ENCODE data around the gene PON3. TPM values are rescaled to one million over a fixed set of nuclear protein-coding genes. Genes with fewer than 3 reads are reported as not detected.
A peak's percentile ranks its signal among the peaks of the same experiment; 100 is the strongest.

Gene PON3
- total and polyA plus RNA-seq, 2 of the 13 experiments (the other 11 are each of a cell fraction or from before 2014, with no cell fraction given), result 23.6 to 37.8 TPM

- TF ChIP-seq PRDM4 (CRISPR knock-in tag; IDR thresholded peaks at IDR 0.05; ENCODE audit: borderline replicate concordance) (no peak), HOXA3 (CRISPR knock-in tag; IDR thresholded peaks at IDR 0.05) (peak; percentile 63), SMAD9 (CRISPR knock-in tag; IDR thresholded peaks at IDR 0.05) (no peak), ZNF205 (CRISPR knock-in tag; IDR thresholded peaks at IDR 0.05) (peak; percentile 41; the same call in 1 of the 2 replicates), EZH2 (conservative IDR thresholded peaks at IDR 0.05; ENCODE audit: low read depth, low read length) (no peak), HNRNPLL (IDR thresholded peaks at IDR 0.05; ENCODE audit: low read depth, low read length, poor library complexity, severe bottlenecking) (peak; percentile 80), KLF12 (CRISPR knock-in tag; IDR thresholded peaks at IDR 0.05; ENCODE audit: borderline replicate concordance) (no peak; the same call in 1 of the 2 replicates), KDM5A (IDR thresholded peaks at IDR 0.05; ENCODE audit: borderline replicate concordance, low read length) (peak; percentile 49; the same call in 1 of the 2 replicates), ELF3 (CRISPR knock-in tag; IDR thresholded peaks at IDR 0.05) (peak; percentile 19; the same call in 1 of the 2 replicates), HNRNPL (IDR thresholded peaks at IDR 0.05; ENCODE audit: low read depth, low read length) (no peak), HCFC1 (IDR thresholded peaks at IDR 0.05; ENCODE audit: low read depth, low read length) (no peak), ZNF512B (CRISPR knock-in tag; IDR thresholded peaks at IDR 0.05; ENCODE audit: borderline replicate concordance) (no peak), SKI (IDR thresholded peaks at IDR 0.05; ENCODE audit: partially characterized antibody) (peak; percentile 42), KLF11 (CRISPR knock-in tag; IDR thresholded peaks at IDR 0.05) (0 out of 2 replicates have a peak, but pooled peaks have one; percentile 17), JUNB (CRISPR knock-in tag; IDR thresholded peaks at IDR 0.05; ENCODE audit: borderline replicate concordance) (no peak), HNRNPUL1 (IDR thresholded peaks at IDR 0.05; ENCODE audit: low read depth, low read length) (no peak)
- TF ChIP-seq, protein P1, sequence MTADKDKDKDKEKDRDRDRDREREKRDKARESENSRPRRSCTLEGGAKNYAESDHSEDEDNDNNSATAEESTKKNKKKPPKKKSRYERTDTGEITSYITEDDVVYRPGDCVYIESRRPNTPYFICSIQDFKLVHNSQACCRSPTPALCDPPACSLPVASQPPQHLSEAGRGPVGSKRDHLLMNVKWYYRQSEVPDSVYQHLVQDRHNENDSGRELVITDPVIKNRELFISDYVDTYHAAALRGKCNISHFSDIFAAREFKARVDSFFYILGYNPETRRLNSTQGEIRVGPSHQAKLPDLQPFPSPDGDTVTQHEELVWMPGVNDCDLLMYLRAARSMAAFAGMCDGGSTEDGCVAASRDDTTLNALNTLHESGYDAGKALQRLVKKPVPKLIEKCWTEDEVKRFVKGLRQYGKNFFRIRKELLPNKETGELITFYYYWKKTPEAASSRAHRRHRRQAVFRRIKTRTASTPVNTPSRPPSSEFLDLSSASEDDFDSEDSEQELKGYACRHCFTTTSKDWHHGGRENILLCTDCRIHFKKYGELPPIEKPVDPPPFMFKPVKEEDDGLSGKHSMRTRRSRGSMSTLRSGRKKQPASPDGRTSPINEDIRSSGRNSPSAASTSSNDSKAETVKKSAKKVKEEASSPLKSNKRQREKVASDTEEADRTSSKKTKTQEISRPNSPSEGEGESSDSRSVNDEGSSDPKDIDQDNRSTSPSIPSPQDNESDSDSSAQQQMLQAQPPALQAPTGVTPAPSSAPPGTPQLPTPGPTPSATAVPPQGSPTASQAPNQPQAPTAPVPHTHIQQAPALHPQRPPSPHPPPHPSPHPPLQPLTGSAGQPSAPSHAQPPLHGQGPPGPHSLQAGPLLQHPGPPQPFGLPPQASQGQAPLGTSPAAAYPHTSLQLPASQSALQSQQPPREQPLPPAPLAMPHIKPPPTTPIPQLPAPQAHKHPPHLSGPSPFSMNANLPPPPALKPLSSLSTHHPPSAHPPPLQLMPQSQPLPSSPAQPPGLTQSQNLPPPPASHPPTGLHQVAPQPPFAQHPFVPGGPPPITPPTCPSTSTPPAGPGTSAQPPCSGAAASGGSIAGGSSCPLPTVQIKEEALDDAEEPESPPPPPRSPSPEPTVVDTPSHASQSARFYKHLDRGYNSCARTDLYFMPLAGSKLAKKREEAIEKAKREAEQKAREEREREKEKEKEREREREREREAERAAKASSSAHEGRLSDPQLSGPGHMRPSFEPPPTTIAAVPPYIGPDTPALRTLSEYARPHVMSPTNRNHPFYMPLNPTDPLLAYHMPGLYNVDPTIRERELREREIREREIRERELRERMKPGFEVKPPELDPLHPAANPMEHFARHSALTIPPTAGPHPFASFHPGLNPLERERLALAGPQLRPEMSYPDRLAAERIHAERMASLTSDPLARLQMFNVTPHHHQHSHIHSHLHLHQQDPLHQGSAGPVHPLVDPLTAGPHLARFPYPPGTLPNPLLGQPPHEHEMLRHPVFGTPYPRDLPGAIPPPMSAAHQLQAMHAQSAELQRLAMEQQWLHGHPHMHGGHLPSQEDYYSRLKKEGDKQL (CRISPR knock-in tag; IDR thresholded peaks at IDR 0.05; ENCODE audit: low read depth), result no peak
Measured at GRCh38 chr7:95396136-95397032, at the start of gene PON3 (continued).

Data from HepG2 (cell line).